ENCODE measurements around the gene DMWD.

DMWD gene

GRCh38 chr19:45739498-45740439 is 52.9 kb downstream of the DMWD start:
- Histone ChIP-seq H3K27me3 (ENCODE audit: control insufficient read depth in 5 of 5, insufficient read depth in 4 of 5, low read length in 5 of 5) (peaks cover 0 to 1% (median 0%) of the 10 kb centered on the region in 5 donors), H3K4me1 (ENCODE audit: control insufficient read depth in 5 of 5, insufficient read depth in 5 of 5, low read length in 5 of 5) (no peaks in the 10 kb centered on the region), H3K9ac (ENCODE audit: low read length in 5 of 5) (no peak overlapping the region), H3K4me3 (ENCODE audit: low read depth in 1 of 5, low read length in 5 of 5) (no peak overlapping the region), H3K9me3 (ENCODE audit: control insufficient read depth in 5 of 5, low read length in 5 of 5) (no peaks in the 10 kb centered on the region), H3K36me3 (ENCODE audit: control insufficient read depth in 5 of 5, insufficient read depth in 5 of 5, low read length in 5 of 5) (no peaks in the 10 kb centered on the region), H3K27ac (ENCODE audit: low read depth, low read length) (no peak overlapping the region)

- no peak within 1 kb of the TSS for H3K9ac ChIP-seq (ENCODE audit: low read length in 5 of 5)
- no peaks in the 10 kb centered on the region for H3K27me3 ChIP-seq (ENCODE audit: control insufficient read depth in 5 of 5, insufficient read depth in 4 of 5, low read length in 5 of 5)
- H3K27ac ChIP-seq (ENCODE audit: low read depth, low read length), result no peak within 1 kb of the TSS
- no peak within 1 kb of the TSS for H3K4me3 ChIP-seq (ENCODE audit: low read depth in 1 of 5, low read length in 5 of 5)
- H3K9me3 ChIP-seq (ENCODE audit: control insufficient read depth in 5 of 5, low read length in 5 of 5), result no peaks in the 10 kb centered on the region
- H3K36me3 ChIP-seq (ENCODE audit: control insufficient read depth in 5 of 5, insufficient read depth in 5 of 5, low read length in 5 of 5), result no peaks in the 10 kb centered on the region
- peaks cover 7 to 21% (median 13%) of the 10 kb centered on the region in 5 donors for H3K4me1 ChIP-seq (ENCODE audit: control insufficient read depth in 5 of 5, insufficient read depth in 5 of 5, low read length in 5 of 5)
These were observed 59.4 kb downstream of the DMWD start, which contains the start of gene MEIOSIN for GRCh38 chr19:45733160-45733810. MEIOSIN (plus strand) TSS chr19:45733439; CDS start chr19:45735377, 1,938 bp downstream.
